Measurements from ENCODE around the gene TXK. TPM values are rescaled to one million over a fixed set of nuclear protein-coding genes. Genes with fewer than 3 reads are reported as not detected.
A peak's percentile ranks its signal among the peaks of the same experiment; 100 is the strongest.
"Not testable (repeated sequence)": the region's sequence is repeated elsewhere in the genome, so short reads cannot be mapped to it uniquely, and the experiment has no call there.

TXK gene
- total RNA-seq, 1 donor from 2014 or later = not detected

DNA sequence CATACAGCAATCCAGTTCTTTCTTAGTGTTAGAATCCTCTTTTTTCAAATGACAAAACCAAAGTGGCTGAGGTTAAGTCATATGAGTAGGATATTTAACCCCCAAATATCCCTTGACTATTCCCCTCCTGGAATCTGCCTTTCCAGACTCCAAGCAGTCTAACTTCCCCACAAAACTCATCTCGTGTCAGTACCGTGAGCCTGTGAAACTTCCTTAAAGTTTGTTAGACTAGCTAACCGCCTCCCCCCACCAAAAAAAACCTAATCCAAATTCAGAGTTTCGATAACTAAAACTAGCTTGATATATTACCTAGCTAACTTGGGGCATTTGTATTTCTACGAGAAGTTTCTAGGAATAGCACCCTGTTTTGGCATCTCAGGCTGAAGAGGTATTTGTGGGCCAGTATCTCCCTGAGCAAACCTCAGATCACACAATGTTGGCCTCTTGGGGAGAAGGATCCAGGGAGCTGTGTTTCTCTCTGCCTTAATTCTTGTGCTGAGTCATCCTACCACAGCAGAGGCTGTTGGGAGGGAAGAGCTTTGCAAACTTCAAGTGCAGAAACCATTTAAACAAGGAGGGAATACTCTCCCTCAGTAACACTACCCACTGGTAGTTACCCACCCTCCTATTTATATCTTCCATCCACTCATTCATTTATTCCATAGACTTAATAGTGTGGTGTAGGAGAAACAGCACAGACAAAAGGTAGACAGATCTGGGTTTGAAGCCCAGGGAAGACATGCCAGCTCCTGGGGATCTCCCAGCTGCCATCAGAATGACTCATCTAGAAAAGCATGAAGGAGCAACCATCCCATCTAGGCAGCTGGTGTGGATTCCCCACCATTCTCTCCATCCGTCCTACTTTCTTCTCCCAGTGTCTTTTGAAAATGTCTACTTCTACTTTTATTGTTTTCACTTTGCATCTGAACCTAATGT, 39.3 kb upstream of the TXK start:
- H3K4me1 Mint-ChIP-seq (ENCODE audit: unreplicated experiment) = peaks cover 25% of the 10 kb centered on the region
- no peaks in the 10 kb centered on the region for H3K27me3 Mint-ChIP-seq (ENCODE audit: unreplicated experiment)
- no peak overlapping the region for H3K4me3 Mint-ChIP-seq (ENCODE audit: unreplicated experiment)
- H3K36me3 Mint-ChIP-seq (ENCODE audit: unreplicated experiment) = no peaks in the 10 kb centered on the region
- H3K27ac Mint-ChIP-seq (ENCODE audit: unreplicated experiment) = peak overlapping the region; percentile 89
- peaks cover 5% of the 10 kb centered on the region for H3K9me3 Mint-ChIP-seq (ENCODE audit: unreplicated experiment)
- no peak for DNase-seq (ENCODE audit: extremely low spot score, unreplicated experiment)
- no peak for TF ChIP-seq CTCF (IDR thresholded peaks at IDR 0.05)

- Mint-ChIP-seq H3K4me3 (ENCODE audit: unreplicated experiment) (no peak overlapping the region), H3K4me1 (ENCODE audit: unreplicated experiment) (peaks cover 25% of the 10 kb centered on the region), H3K36me3 (ENCODE audit: unreplicated experiment) (no peaks in the 10 kb centered on the region), H3K27ac (ENCODE audit: unreplicated experiment) (peak overlapping the region; percentile 89), H3K27me3 (ENCODE audit: unreplicated experiment) (no peaks in the 10 kb centered on the region), H3K9me3 (ENCODE audit: unreplicated experiment) (no peaks in the 10 kb centered on the region)
- no peak for DNase-seq (ENCODE audit: extremely low spot score, unreplicated experiment)
- TF ChIP-seq CTCF (IDR thresholded peaks at IDR 0.05) = no peak
Observed at GRCh38 chr4:48172651-48173050, 38.6 kb upstream of the TXK start.

GRCh38 chr4:48169636-48170035, 35.6 kb upstream of the TXK start:
- no peak overlapping the region for H3K27ac Mint-ChIP-seq (ENCODE audit: unreplicated experiment)
- H3K9me3 Mint-ChIP-seq (ENCODE audit: unreplicated experiment) = no peaks in the 10 kb centered on the region
- no peaks in the 10 kb centered on the region for H3K36me3 Mint-ChIP-seq (ENCODE audit: unreplicated experiment)
- no peaks in the 10 kb centered on the region for H3K27me3 Mint-ChIP-seq (ENCODE audit: unreplicated experiment)
- DNase-seq (ENCODE audit: extremely low spot score, unreplicated experiment) = no peak
- H3K4me3 Mint-ChIP-seq (ENCODE audit: unreplicated experiment) = no peak overlapping the region
- TF ChIP-seq CTCF (IDR thresholded peaks at IDR 0.05) = no peak
- peaks cover 15% of the 10 kb centered on the region for H3K4me1 Mint-ChIP-seq (ENCODE audit: unreplicated experiment)

- no peak for TF ChIP-seq CTCF (IDR thresholded peaks at IDR 0.05)
- no peak for DNase-seq (ENCODE audit: extremely low spot score, unreplicated experiment)
- no peak overlapping the region for H3K4me3 Mint-ChIP-seq (ENCODE audit: unreplicated experiment)
- H3K27me3 Mint-ChIP-seq (ENCODE audit: unreplicated experiment) = no peaks in the 10 kb centered on the region
- no peaks in the 10 kb centered on the region for H3K36me3 Mint-ChIP-seq (ENCODE audit: unreplicated experiment)
- no peaks in the 10 kb centered on the region for H3K9me3 Mint-ChIP-seq (ENCODE audit: unreplicated experiment)
- H3K27ac Mint-ChIP-seq (ENCODE audit: unreplicated experiment) = no peak overlapping the region
- H3K4me1 Mint-ChIP-seq (ENCODE audit: unreplicated experiment) = peaks cover 2% of the 10 kb centered on the region
Observed at GRCh38 chr4:48167538-48168263, 33.7 kb upstream of the TXK start.

DNA sequence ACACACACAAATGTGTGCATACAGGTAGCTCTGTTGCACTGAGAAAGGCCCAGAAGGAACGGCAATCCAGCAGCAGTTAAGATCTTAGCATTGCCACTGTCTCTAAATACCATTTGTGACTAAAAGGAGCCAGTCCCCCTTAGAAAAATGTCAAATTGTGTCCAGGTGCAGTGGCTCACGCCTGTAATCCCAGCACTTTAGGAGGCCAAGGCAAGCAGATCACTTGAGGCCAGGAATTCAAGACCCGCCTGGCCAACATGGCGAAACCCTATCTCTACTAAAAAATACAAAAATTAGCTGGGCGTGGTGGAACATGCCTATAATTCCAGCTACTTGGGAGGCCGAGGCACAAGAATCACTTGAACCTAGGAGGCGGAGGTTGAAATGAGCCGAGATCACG, 30.5 kb upstream of the TXK start:
- H3K4me1 Mint-ChIP-seq (ENCODE audit: unreplicated experiment) = peaks cover 14% of the 10 kb centered on the region
- not testable (repeated sequence) for H3K27ac Mint-ChIP-seq (ENCODE audit: unreplicated experiment); H3K4me3 Mint-ChIP-seq (ENCODE audit: unreplicated experiment); H3K27me3 Mint-ChIP-seq (ENCODE audit: unreplicated experiment); H3K9me3 Mint-ChIP-seq (ENCODE audit: unreplicated experiment); DNase-seq (ENCODE audit: extremely low spot score, unreplicated experiment); H3K36me3 Mint-ChIP-seq (ENCODE audit: unreplicated experiment)
